GM18858 (cell line): ENCODE measurements around the gene GIPR.
A peak's percentile ranks its signal among the peaks of the same experiment; 100 is the strongest.
"Not testable (repeated sequence)": the region's sequence is repeated elsewhere in the genome, so short reads cannot be mapped to it uniquely, and the experiment has no call there.

Experiments used
- ATAC-seq: cut with Tn5 transposase; IDR thresholded peaks from one replicate; pipeline ENCODE4 v1.9.1; 2021; ENCODE audit not compliant: unreplicated experiment

GIPR gene

GRCh38 chr19:45645631-45646344 lies 22.2 kb upstream of the GIPR start:
- ATAC-seq, result no peak

DNA sequence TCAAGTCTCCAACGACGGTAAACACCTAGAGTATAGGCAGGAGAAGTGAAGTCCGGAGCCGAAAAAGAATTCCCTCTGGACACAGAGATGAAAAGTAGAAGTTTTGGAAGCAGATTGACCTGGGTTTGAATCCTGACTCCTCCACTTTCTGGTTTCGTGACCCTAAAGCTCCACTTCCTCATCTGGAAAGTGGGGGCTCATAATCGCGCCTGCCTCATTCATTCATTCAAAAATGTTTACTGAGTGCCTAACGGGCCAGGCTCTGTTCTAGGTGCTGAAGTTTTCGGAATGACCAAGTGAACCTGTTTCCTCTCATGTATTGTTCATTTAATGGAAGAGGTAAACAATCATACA lies 21.7 kb upstream of the GIPR start:
- ATAC-seq, result no peak

DNA sequence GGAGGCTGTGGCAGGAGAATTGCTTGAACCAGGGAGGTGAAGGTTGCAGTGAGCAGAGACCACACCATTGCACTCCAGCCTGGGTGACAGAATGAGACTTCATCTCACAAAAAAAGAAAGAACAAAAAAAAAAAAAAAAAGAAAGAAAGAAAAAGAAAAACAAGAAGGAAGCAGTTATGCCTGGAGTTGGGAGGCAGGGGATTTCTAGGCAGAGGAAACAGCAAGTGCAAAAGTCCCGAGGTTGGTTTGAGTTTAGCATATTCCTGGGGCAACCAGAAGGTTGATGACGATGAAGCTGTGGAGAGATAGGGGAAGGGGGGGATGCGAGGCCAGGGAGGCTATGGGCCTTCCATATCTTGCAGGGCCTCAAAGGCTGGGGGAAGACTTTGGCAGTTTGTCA lies 17.3 kb upstream of the GIPR start:
- no peak for ATAC-seq

DNA sequence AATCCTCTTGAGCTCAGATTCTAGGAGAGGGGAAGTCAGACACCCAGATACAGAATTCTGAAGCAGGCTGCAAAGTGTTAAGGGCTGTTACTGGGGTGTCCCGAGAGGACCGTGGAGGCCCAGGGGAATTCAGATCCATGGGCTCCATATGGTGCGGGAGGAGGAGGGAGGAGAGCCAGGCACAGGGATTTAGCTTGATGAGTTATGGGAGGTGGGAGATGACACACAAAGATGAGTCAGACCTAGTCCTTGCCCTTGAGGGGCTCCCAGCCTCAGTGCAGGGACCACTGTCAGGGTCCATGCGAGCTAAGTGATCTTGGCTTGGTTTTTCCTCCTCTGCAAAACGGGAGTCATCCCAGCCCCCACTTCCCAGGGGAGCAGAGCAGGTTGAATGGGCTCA lies 14.4 kb upstream of the GIPR start:
- no peak for ATAC-seq

GRCh38 chr19:45655073-45655472 lies 12.9 kb upstream of the GIPR start:
- ATAC-seq, result no peak

- ATAC-seq, result no peak
Measured at GRCh38 chr19:45657520-45658167, 10.4 kb upstream of the GIPR start.

- ATAC-seq, result no peak
Measured at GRCh38 chr19:45659096-45659729, 8.8 kb upstream of the GIPR start.

GRCh38 chr19:45660636-45661035 lies 7.4 kb upstream of the GIPR start:
- no peak for ATAC-seq

- no peak for ATAC-seq
Measured at GRCh38 chr19:45663800-45664199, 4.2 kb upstream of the GIPR start.

- no peak for ATAC-seq
Measured at GRCh38 chr19:45664575-45664974, 3.4 kb upstream of the GIPR start.

GRCh38 chr19:45668342-45668871 lies 386 bp downstream of the GIPR start:
- ATAC-seq, result no peak

- no peak for ATAC-seq
Measured at GRCh38 chr19:45670670-45671453, 2.8 kb downstream of the GIPR start.

DNA sequence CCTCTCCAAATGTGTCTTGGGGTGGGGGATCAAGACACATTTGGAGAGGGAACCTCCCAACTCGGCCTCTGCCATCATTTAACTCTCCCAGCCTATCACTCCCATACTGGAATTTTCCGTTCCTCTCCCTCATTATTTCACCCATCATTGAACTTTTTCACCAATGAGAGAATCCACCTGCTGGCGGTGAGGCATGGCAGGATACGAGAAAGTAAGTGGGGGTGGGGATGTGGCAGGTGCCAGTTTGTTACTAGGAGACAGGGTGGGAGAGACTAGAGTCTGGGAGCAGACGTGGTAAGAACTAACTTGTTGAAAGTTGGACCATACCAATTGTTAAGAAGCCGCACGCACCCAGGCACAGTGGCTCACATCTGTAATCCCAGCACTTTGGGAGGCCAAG lies 6.9 kb downstream of the GIPR start:
- ATAC-seq, result no peak

DNA sequence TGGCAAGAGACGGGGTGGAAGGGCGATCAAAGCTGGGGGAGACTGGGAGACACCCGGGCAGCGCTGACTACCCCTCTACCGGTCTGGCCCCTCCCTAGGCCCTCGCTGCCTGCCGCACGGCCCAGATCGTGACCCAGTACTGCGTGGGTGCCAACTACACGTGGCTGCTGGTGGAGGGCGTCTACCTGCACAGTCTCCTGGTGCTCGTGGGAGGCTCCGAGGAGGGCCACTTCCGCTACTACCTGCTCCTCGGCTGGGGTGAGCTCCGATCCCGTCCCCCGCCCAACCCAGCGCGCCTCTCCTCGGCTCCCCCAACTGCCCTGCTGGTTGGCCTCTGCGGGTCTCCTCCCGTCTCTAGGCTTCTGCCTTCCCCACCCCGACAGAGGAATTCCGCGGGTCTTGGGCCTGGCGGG lies 8.8 kb downstream of the GIPR start:
- ATAC-seq, result no peak

DNA sequence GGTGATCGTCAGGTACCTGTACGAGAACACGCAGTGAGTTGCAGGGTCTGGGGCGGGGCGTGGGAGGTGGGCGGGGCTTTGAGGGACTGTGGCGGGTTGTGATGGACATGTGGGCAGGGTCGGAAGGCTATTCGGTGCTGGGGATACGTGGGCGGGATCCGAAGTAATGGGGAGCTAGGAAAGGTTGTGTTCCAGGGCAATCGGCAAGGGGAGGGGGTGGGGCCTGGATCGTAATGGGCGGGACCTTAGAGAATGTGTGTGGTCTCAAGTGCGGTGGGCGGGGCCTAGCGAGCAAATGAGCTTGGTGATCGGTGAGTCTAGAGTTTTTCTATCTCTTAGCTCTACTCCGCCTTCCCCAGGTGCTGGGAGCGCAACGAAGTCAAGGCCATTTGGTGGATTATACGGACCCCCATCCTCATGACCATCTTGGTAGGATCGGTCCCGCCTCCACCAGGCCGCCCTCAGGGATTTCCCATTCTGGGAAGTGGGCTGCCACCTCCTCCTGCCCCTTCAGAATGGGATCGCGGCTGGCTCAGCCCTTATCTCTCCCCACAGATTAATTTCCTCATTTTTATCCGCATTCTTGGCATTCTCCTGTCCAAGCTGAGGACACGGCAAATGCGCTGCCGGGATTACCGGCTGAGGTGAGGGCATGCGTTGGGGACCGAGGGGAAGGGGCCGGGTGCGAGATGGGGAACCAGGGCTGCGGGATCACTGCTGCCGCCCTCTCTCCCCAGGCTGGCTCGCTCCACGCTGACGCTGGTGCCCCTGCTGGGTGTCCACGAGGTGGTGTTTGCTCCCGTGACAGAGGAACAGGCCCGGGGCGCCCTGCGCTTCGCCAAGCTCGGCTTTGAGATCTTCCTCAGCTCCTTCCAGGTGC lies 9.6 kb downstream of the GIPR start:
- no peak for ATAC-seq

- peak; percentile 78 for ATAC-seq
Measured at GRCh38 chr19:45681391-45682015, 13.5 kb downstream of the GIPR start.

DNA sequence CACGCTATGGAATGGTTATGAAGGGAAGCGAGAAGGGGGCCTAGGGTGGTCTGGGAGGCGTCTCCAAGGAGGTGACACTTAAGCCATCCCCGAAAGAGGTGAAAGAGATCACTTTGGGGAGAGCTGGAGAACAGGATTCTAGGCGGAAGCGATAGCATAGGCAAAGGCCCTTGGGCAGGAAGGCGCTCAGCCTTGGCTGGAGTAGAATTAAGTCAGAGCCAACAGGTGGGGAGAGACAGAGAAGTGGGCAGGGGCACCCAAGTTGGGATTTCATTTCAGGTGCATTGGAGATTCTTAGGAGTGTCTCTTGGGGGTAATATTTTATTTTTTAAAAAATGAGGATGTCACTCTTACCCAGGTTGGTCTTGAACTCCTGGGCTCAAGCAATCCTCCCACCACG lies 14.1 kb downstream of the GIPR start:
- no peak for ATAC-seq

GRCh38 chr19:45682908-45683307 lies 14.9 kb downstream of the GIPR start:
- no peak for ATAC-seq

- not testable (repeated sequence) for ATAC-seq
Measured at GRCh38 chr19:45685045-45685444, 17.0 kb downstream of the GIPR start.

GRCh38 chr19:45687599-45687998 lies 19.6 kb downstream of the GIPR start:
- ATAC-seq, result no peak
